GM20431 (cell line): ENCODE measurements around the gene DNAJC22.
"Not testable (repeated sequence)": the region's sequence is repeated elsewhere in the genome, so short reads cannot be mapped to it uniquely, and the experiment has no call there.

Experiments
- in situ Hi-C: fragments of 300-500 bp; cut with MseI, MboI; formaldehyde crosslinking; loops from one replicate; pipeline ENCODE4 v1.15.0; 2020; ENCODE audit warnings: low sequenced_read_pairs; ENCODE audit not compliant: unreplicated experiment

The DNAJC22 gene

GRCh38 chr12:49330631-49331379, 15.9 kb upstream of the DNAJC22 start:
- in situ Hi-C loops: no loop called here

- in situ Hi-C loops: no loop called here
Measured at GRCh38 chr12:49331380-49332222, 15.1 kb upstream of the DNAJC22 start.

GRCh38 chr12:49332441-49332861, 14.2 kb upstream of the DNAJC22 start:
- in situ Hi-C loops: no loop called here

- in situ Hi-C loops: no loop called here
Measured at GRCh38 chr12:49332891-49333371, 13.8 kb upstream of the DNAJC22 start.

GRCh38 chr12:49333778-49334177, 12.9 kb upstream of the DNAJC22 start:
- in situ Hi-C loops: not testable (repeated sequence)

GRCh38 chr12:49334226-49334625, 12.5 kb upstream of the DNAJC22 start:
- in situ Hi-C loops: no loop called here

GRCh38 chr12:49334681-49335080, 12.0 kb upstream of the DNAJC22 start:
- in situ Hi-C loops: no loop called here

GRCh38 chr12:49335118-49335954, 11.4 kb upstream of the DNAJC22 start:
- in situ Hi-C loops: no loop called here

- in situ Hi-C loops: no loop called here
Measured at GRCh38 chr12:49335955-49336644, 10.6 kb upstream of the DNAJC22 start.

- in situ Hi-C loops: no loop called here
Measured at GRCh38 chr12:49336645-49337584, 9.8 kb upstream of the DNAJC22 start, which contains the start of gene C1QL4. C1QL4 (minus strand) TSS chr12:49337188; CDS start chr12:49336477, 711 bp downstream.

GRCh38 chr12:49338830-49339463, 7.7 kb upstream of the DNAJC22 start:
- in situ Hi-C loops: no loop called here

- in situ Hi-C loops: no loop called here
Measured at GRCh38 chr12:49339464-49339861, 7.2 kb upstream of the DNAJC22 start.

- in situ Hi-C loops: loop anchor here (10.0 kb wide), 1 partner anchor 55 kb away; no protein-coding TSS in a partner anchor
Measured at GRCh38 chr12:49340095-49340870, 6.4 kb upstream of the DNAJC22 start.

- in situ Hi-C loops: loop anchor here (10.0 kb wide), 1 partner anchor 56 kb away; no protein-coding TSS in a partner anchor
Measured at GRCh38 chr12:49340971-49341776, 5.5 kb upstream of the DNAJC22 start.

- in situ Hi-C loops: loop anchor here (10.0 kb wide), 1 partner anchor 57 kb away; no protein-coding TSS in a partner anchor
Measured at GRCh38 chr12:49341777-49342065, 5.0 kb upstream of the DNAJC22 start.
